Muscle of leg (tissue), 11 donors: ENCODE data around the gene ABCG5. TPM values are rescaled to one million over a fixed set of nuclear protein-coding genes. Genes with fewer than 3 reads are reported as not detected.

ENCODE experiments used
- DNase-seq: peaks from one replicate; pipeline ENCODE4 v3.0.0; 2013
- H3K27ac ChIP-seq: one replicate; pipeline ENCODE4 v1.5.1; 2013; ENCODE audit warnings: mild to moderate bottlenecking, low read length, control low read depth
- H3K27me3 ChIP-seq: one replicate; pipeline ENCODE4 v1.6.1; 2013; ENCODE audit warnings: low read length; ENCODE audit not compliant: control insufficient read depth, insufficient read depth
- H3K36me3 ChIP-seq: one replicate; pipeline ENCODE4 v1.6.1; 2013; ENCODE audit warnings: low read length; ENCODE audit not compliant: control insufficient read depth, insufficient read depth
- H3K4me1 ChIP-seq: one replicate; pipeline ENCODE4 v1.6.1; 2013; ENCODE audit warnings: low read length; ENCODE audit not compliant: control insufficient read depth, insufficient read depth
- H3K4me3 ChIP-seq: one replicate; pipeline ENCODE4 v1.5.1; 2013; ENCODE audit warnings: low read length, control low read depth
- H3K9me3 ChIP-seq: replicated peaks from 2 replicates; pipeline ENCODE4 v1.6.1; 2013; ENCODE audit warnings: low read depth, low read length; ENCODE audit not compliant: control insufficient read depth
- WGBS: methylation state at CpG from one replicate; pipeline ENCODE4 v1.1.5; 2013; ENCODE audit warnings: missing lambda C conversion rate; ENCODE audit not compliant: insufficient coverage; 5-methylcytosine and 5-hydroxymethylcytosine counted together
- polyA plus RNA-seq, 8 donors: library from polyadenylated mRNA; unstranded; fragments of 120-200 nt; gene quantifications; one replicate each; pipeline versions ENCODE4 v1.2.1 to v1.2.3, GENCODE V29; 2013; ENCODE audit warnings: inconsistent platforms in 1 of 8, low replicate concordance in 1 of 8; ENCODE audit not compliant: insufficient read length in 8 of 8, insufficient read depth in 1 of 8
- total RNA-seq: library from RNA; stranded (reverse); fragments of 120-200 nt; gene quantifications from one replicate; pipeline ENCODE4 v1.2.4, GENCODE V29; 2013

Gene ABCG5
- total and polyA plus RNA-seq, 9 donors, result 0.06 to 0.78 (median 0.11) TPM; not detected in 3

- Histone ChIP-seq H3K9me3 (no peaks in the 10 kb centered on the region), H3K36me3 (no peaks in the 10 kb centered on the region), H3K27me3 (no peaks in the 10 kb centered on the region), H3K4me1 (peaks cover 3% of the 10 kb centered on the region), H3K27ac (no peak overlapping the region), H3K4me3 (no peak overlapping the region)
- no CpG with 5 or more reads among the region's 1 CpG for WGBS
- DNase-seq, result no peak
Measured at GRCh38 chr2:43845181-43845580, 6.5 kb upstream of the ABCG5 start.

GRCh38 chr2:43842866-43843226 lies 4.2 kb upstream of the ABCG5 start:
- no CpG with 5 or more reads among the region's 9 CpGs for WGBS

GRCh38 chr2:43841949-43842865 lies 3.6 kb upstream of the ABCG5 start:
- no peak overlapping the region for H3K27ac ChIP-seq
- peaks cover 3% of the 10 kb centered on the region for H3K4me1 ChIP-seq
- no peaks in the 10 kb centered on the region for H3K9me3 ChIP-seq
- no peak for DNase-seq
- no peaks in the 10 kb centered on the region for H3K27me3 ChIP-seq
- H3K36me3 ChIP-seq, result no peaks in the 10 kb centered on the region
- WGBS, result 90% methylated on average over 2 of the region's 14 CpGs
- H3K4me3 ChIP-seq, result no peak overlapping the region

More at GRCh38 chr2:43842866-43843226, 4.2 kb upstream of the ABCG5 start:
- Histone ChIP-seq H3K36me3 (no peaks in the 10 kb centered on the region), H3K27ac (no peak overlapping the region), H3K9me3 (no peaks in the 10 kb centered on the region), H3K4me1 (peaks cover 3% of the 10 kb centered on the region), H3K4me3 (no peak overlapping the region), H3K27me3 (no peaks in the 10 kb centered on the region)
- no peak for DNase-seq

- 64% methylated on average over 5 of the region's 5 CpGs for WGBS
- Histone ChIP-seq H3K27me3 (no peaks in the 10 kb centered on the region), H3K4me1 (peaks cover 3% of the 10 kb centered on the region), H3K4me3 (no peak overlapping the region), H3K27ac (no peak overlapping the region), H3K36me3 (no peaks in the 10 kb centered on the region), H3K9me3 (no peaks in the 10 kb centered on the region)
- no peak for DNase-seq
Measured at GRCh38 chr2:43840965-43841364, 2.3 kb upstream of the ABCG5 start.

GRCh38 chr2:43839776-43840564 lies 1.3 kb upstream of the ABCG5 start:
- 69% methylated on average over 8 of the region's 14 CpGs for WGBS
- Histone ChIP-seq H3K4me3 (no peak overlapping the region), H3K27me3 (no peaks in the 10 kb centered on the region)

GRCh38 chr2:43837831-43838559 lies 644 bp downstream of the ABCG5 start:
- 78% methylated on average over 17 of the region's 21 CpGs for WGBS
- H3K27ac ChIP-seq, result no peak overlapping the region
- no peak overlapping the region for H3K4me3 ChIP-seq
- no peaks in the 10 kb centered on the region for H3K4me1 ChIP-seq
- no peak for DNase-seq
- H3K27me3 ChIP-seq, result no peaks in the 10 kb centered on the region
- no peaks in the 10 kb centered on the region for H3K9me3 ChIP-seq
- no peaks in the 10 kb centered on the region for H3K36me3 ChIP-seq

More at GRCh38 chr2:43839776-43840564, 1.3 kb upstream of the ABCG5 start:
- Histone ChIP-seq H3K27ac (no peak overlapping the region), H3K36me3 (no peaks in the 10 kb centered on the region), H3K9me3 (no peaks in the 10 kb centered on the region), H3K4me1 (peaks cover 3% of the 10 kb centered on the region)
- no peak for DNase-seq

- no peak for DNase-seq
- Histone ChIP-seq H3K4me1 (no peaks in the 10 kb centered on the region), H3K27me3 (peaks cover 6% of the 10 kb centered on the region), H3K36me3 (no peaks in the 10 kb centered on the region), H3K9me3 (no peaks in the 10 kb centered on the region), H3K27ac (no peak overlapping the region), H3K4me3 (no peak overlapping the region)
- no CpG with 5 or more reads among the region's 4 CpGs for WGBS
Measured at GRCh38 chr2:43837033-43837432, 1.6 kb downstream of the ABCG5 start.

- Histone ChIP-seq H3K4me3 (no peak overlapping the region), H3K4me1 (no peaks in the 10 kb centered on the region), H3K9me3 (no peaks in the 10 kb centered on the region), H3K27ac (no peak overlapping the region), H3K36me3 (no peaks in the 10 kb centered on the region), H3K27me3 (peaks cover 24% of the 10 kb centered on the region)
- DNase-seq, result no peak
- 50% methylated on average over 3 of the region's 3 CpGs for whole genome bisulfite sequencing
Measured at GRCh38 chr2:43832457-43832856, 6.2 kb downstream of the ABCG5 start.

- no peak for DNase-seq
- H3K27me3 ChIP-seq, result peaks cover 24% of the 10 kb centered on the region
- no peak overlapping the region for H3K4me3 ChIP-seq
- H3K9me3 ChIP-seq, result no peaks in the 10 kb centered on the region
- no peaks in the 10 kb centered on the region for H3K4me1 ChIP-seq
- H3K27ac ChIP-seq, result no peak overlapping the region
- WGBS, result 4% methylated on average over 45 of the region's 54 CpGs
- no peaks in the 10 kb centered on the region for H3K36me3 ChIP-seq
Measured at GRCh38 chr2:43831543-43832294, 6.9 kb downstream of the ABCG5 start.
